ENCODE data around the gene IL10RB. TPM values are rescaled to one million over a fixed set of nuclear protein-coding genes. Genes with fewer than 3 reads are reported as not detected.

The IL10RB gene
- total RNA-seq, 1 experiment from 2014 or later = 3.1 TPM

DNA sequence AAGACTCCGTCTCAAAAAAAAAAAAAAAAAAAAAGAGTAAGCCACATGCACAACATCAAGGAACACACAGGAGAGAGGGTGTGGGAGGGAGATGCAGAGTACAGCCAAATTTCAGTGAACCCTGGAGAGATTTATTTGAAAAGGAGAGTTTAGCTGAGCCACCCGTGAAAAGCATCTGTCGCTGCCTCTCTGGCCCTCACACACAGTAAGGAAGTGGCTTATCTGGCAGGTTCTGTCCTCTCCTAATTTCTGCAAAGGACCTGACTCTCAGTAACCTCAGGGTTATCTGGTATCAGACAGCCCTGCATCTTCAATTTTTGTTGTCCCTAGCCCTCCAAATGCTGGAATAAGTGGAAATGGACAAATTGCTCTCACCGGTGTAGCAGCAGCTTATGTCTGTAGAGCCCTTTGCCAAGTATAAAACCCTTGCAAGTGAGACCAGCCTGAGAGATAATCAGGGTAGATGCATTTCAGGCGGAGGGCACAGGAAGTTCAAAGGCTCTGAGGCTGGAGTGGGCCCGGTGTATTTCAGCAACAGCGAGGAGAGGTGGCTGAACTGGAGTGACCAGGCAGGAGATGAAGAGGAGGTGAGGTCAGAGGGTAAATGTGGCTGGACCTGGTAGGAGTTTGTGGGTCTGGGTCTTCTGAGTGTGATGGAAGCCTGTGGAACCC lies 16.7 kb upstream of the IL10RB start:
- Histone ChIP-seq H4K20me1 (ENCODE audit: control insufficient read depth, insufficient read depth, insufficient read length) (no peaks in the 10 kb centered on the region), H3K79me2 (ENCODE audit: insufficient read depth, low read length) (no peaks in the 10 kb centered on the region), H3K56ac (ENCODE audit: insufficient read length, low read depth, low read length) (no peak overlapping the region), H2BK120ac (ENCODE audit: low read depth, low read length, poor library complexity, severe bottlenecking) (no peak overlapping the region), H3K9me3 (ENCODE audit: control insufficient read depth, low read depth, low read length) (no peaks in the 10 kb centered on the region), H2AK5ac (ENCODE audit: insufficient read length, low read length) (no peak overlapping the region), H3K14ac (ENCODE audit: insufficient read depth, low read length) (no peak overlapping the region), H3K27me3 (ENCODE audit: insufficient read depth, low read length) (no peaks in the 10 kb centered on the region), H3T11ph (ENCODE audit: low read length) (no peak overlapping the region), H2BK12ac (ENCODE audit: insufficient read length, low read depth, low read length) (no peak overlapping the region), H2AFZ (ENCODE audit: low read length) (no peak overlapping the region), H3K23me2 (ENCODE audit: insufficient read length, low read depth, low read length, poor library complexity, severe bottlenecking) (no peaks in the 10 kb centered on the region), H3K4me1 (ENCODE audit: insufficient read depth, low read length) (no peaks in the 10 kb centered on the region), H4K91ac (ENCODE audit: insufficient read length, low read depth, low read length) (no peak overlapping the region), H3K27ac (ENCODE audit: insufficient read length, low read depth, low read length) (no peak overlapping the region), H3K18ac (ENCODE audit: insufficient read length, low read depth, low read length) (no peak overlapping the region), H3K4ac (ENCODE audit: low read depth, low read length) (no peak overlapping the region), H3K4me2 (ENCODE audit: insufficient read depth, insufficient read length, low read length) (no peak overlapping the region), H2BK5ac (ENCODE audit: insufficient read length, low read length) (no peak overlapping the region), H2BK20ac (ENCODE audit: low read depth, low read length, poor library complexity, severe bottlenecking) (no peak overlapping the region), H4K8ac (replicated peaks; ENCODE audit: insufficient read length, low read depth, low read length) (no peak overlapping the region), H4K5ac (ENCODE audit: insufficient read length, low read depth, low read length) (no peak overlapping the region), H3K79me1 (ENCODE audit: insufficient read depth, low read depth, low read length, poor library complexity, severe bottlenecking) (no peaks in the 10 kb centered on the region), H2BK15ac (ENCODE audit: low read depth, low read length) (no peak overlapping the region), H3K9ac (ENCODE audit: extremely low read depth, insufficient read length, low read length) (no peak overlapping the region), H3K23ac (ENCODE audit: insufficient read length, low read depth, low read length) (no peak overlapping the region)
- no CpG with 5 or more reads among the region's 7 CpGs for WGBS (ENCODE audit: extremely low coverage, insufficient read length, low lambda C conversion rate)
- Mint-ChIP-seq H3K4me1 (peaks cover 0 to 2% of the 10 kb centered on the region in 2 experiments; a peak in 1 of 4 replicates), H3K36me3 (ENCODE audit: insufficient read depth in 1 of 3, low read depth in 3 of 3) (peaks cover 38 to 83% (median 77%) of the 10 kb centered on the region in 3 experiments), H3K9me3 (no peaks in the 10 kb centered on the region), H3K4me3 (no peak overlapping the region; a peak in 1 of 5 replicates), H3K27ac (no peak overlapping the region), H3K27me3 (ENCODE audit: low read depth) (no peaks in the 10 kb centered on the region)
- TF ChIP-seq, protein P1, sequence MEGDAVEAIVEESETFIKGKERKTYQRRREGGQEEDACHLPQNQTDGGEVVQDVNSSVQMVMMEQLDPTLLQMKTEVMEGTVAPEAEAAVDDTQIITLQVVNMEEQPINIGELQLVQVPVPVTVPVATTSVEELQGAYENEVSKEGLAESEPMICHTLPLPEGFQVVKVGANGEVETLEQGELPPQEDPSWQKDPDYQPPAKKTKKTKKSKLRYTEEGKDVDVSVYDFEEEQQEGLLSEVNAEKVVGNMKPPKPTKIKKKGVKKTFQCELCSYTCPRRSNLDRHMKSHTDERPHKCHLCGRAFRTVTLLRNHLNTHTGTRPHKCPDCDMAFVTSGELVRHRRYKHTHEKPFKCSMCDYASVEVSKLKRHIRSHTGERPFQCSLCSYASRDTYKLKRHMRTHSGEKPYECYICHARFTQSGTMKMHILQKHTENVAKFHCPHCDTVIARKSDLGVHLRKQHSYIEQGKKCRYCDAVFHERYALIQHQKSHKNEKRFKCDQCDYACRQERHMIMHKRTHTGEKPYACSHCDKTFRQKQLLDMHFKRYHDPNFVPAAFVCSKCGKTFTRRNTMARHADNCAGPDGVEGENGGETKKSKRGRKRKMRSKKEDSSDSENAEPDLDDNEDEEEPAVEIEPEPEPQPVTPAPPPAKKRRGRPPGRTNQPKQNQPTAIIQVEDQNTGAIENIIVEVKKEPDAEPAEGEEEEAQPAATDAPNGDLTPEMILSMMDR (conservative IDR thresholded peaks at IDR 0.05) = no peak
- DNase-seq = no peak

Measured in H9 (cell line).